Measurements from ENCODE around the gene DNAL1.

The DNAL1 gene

DNA sequence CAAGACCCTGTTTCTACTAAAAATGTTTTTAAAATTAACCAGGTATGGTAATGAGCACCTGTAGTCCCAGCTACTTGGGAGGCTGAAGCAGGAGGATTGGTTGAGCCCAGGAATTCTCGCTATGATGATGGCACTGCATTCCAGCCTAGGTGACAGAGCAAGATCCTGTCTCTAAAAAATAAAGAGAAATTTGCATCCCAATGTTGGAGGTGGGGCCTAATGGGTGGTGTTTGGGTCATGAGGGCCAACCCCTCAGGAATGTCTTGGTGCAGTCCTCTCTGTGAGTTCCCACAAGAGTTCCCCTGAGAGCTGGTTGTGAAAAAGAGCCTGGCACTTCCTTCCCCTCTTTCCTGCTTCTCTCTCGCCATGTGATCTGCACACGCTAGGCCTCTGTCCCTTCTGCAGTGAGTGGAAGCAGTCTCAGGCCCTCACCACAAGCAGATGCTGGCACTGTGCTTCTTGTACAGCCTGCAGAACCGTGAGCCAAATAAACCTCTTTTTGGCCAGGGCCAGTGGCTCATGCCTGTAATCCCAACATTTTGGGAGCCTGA lies 21.2 kb upstream of the DNAL1 start:
- Histone ChIP-seq H2AK5ac (ENCODE audit: low read depth, low read length) (no peak overlapping the region), H3K36me3 (replicated peaks in 1 of 2; ENCODE audit: control insufficient read depth in 2 of 2, insufficient read depth in 2 of 2, low read length in 2 of 2) (no peaks in the 10 kb centered on the region), H3K9ac (ENCODE audit: low read depth, low read length, poor library complexity) (no peak overlapping the region), H3K27ac (replicated peaks; ENCODE audit: low read length) (no peak overlapping the region), H3K27me3 (ENCODE audit: control insufficient read depth in 3 of 3, insufficient read depth in 3 of 3, low read depth in 1 of 3, low read length in 3 of 3) (peaks cover 0 to 7% (median 0%) of the 10 kb centered on the region in 3 experiments), H3K4me3 (ENCODE audit: low read length in 2 of 2) (peak overlapping the region in 1 of 2 donors; percentile 69), H2BK120ac (ENCODE audit: low read depth, low read length) (no peak overlapping the region), H3K4ac (ENCODE audit: low read length) (no peak overlapping the region), H4K8ac (ENCODE audit: low read depth, low read length) (no peak overlapping the region), H3K18ac (ENCODE audit: low read length) (no peak overlapping the region), H2BK15ac (ENCODE audit: low read length) (no peak overlapping the region), H3K79me1 (ENCODE audit: low read depth, low read length) (no peaks in the 10 kb centered on the region), H3K23ac (ENCODE audit: low read depth, low read length, poor library complexity) (no peak overlapping the region), H4K91ac (ENCODE audit: low read depth, low read length, poor library complexity) (no peak overlapping the region), H2BK5ac (ENCODE audit: low read length) (no peak overlapping the region), H3K4me2 (ENCODE audit: insufficient read depth, low read length, poor library complexity, severe bottlenecking) (no peak overlapping the region), H3K14ac (ENCODE audit: low read length) (no peak overlapping the region), H2AFZ (ENCODE audit: low read length) (no peak overlapping the region), H3K9me3 (replicated peaks in 1 of 2; ENCODE audit: control insufficient read depth in 2 of 2, insufficient read depth in 1 of 2, low read depth in 1 of 2, low read length in 2 of 2) (peaks cover 0 to 3% of the 10 kb centered on the region in 2 donors), H3K4me1 (ENCODE audit: control insufficient read depth in 2 of 2, insufficient read depth in 1 of 2, low read depth in 1 of 2, low read length in 2 of 2) (no peaks in the 10 kb centered on the region), H2BK12ac (ENCODE audit: low read length) (no peak overlapping the region)
- no peak for DNase-seq (ENCODE audit: low spot score)
- WGBS, 2 donors (ENCODE audit: extremely low coverage in 2 of 2, insufficient read length in 2 of 2, insufficient replicate concordance in 1 of 2), result no CpG with 5 or more reads among the region's 4 CpGs

DNA sequence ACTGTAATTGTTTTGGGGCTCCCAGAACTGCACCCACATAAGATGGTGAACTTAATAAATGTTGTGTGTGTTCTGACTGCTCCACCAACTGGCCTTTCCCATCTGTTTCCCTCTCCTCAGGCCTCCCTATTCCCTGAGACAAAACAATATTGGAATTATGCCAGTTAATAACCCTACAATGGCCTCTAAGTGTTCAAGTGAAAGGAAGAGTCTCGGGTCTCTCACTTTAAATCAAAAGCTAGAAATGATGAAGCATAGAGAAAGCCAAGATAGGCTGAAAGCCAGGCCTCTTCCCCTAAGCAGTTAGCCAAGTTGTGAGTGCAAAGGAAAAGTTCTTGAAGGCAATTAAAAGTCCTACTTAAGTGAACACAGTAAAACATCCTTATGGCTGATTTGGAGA lies 19.1 kb upstream of the DNAL1 start:
- no peak for DNase-seq (ENCODE audit: low spot score)
- WGBS, 2 donors (ENCODE audit: extremely low coverage in 2 of 2, insufficient read length in 2 of 2, insufficient replicate concordance in 1 of 2), result no CpG with 5 or more reads among the region's 1 CpG
- H2BK15ac ChIP-seq (ENCODE audit: low read length), result no peak overlapping the region
- H3K23ac ChIP-seq (ENCODE audit: low read depth, low read length, poor library complexity), result no peak overlapping the region
- no peak overlapping the region for H3K18ac ChIP-seq (ENCODE audit: low read length)
- H3K4me3 ChIP-seq (ENCODE audit: low read length in 2 of 2), result no peak overlapping the region
- H3K9me3 ChIP-seq (replicated peaks in 1 of 2; ENCODE audit: control insufficient read depth in 2 of 2, insufficient read depth in 1 of 2, low read depth in 1 of 2, low read length in 2 of 2), result peaks cover 0 to 3% of the 10 kb centered on the region in 2 donors
- H3K4me2 ChIP-seq (ENCODE audit: insufficient read depth, low read length, poor library complexity, severe bottlenecking), result no peak overlapping the region
- no peak overlapping the region for H2AFZ ChIP-seq (ENCODE audit: low read length)
- no peak overlapping the region for H4K91ac ChIP-seq (ENCODE audit: low read depth, low read length, poor library complexity)
- no peaks in the 10 kb centered on the region for H3K79me1 ChIP-seq (ENCODE audit: low read depth, low read length)
- no peaks in the 10 kb centered on the region for H3K27me3 ChIP-seq (ENCODE audit: control insufficient read depth in 3 of 3, insufficient read depth in 3 of 3, low read depth in 1 of 3, low read length in 3 of 3)
- H4K8ac ChIP-seq (ENCODE audit: low read depth, low read length), result no peak overlapping the region
- no peak overlapping the region for H2BK5ac ChIP-seq (ENCODE audit: low read length)
- H2BK120ac ChIP-seq (ENCODE audit: low read depth, low read length), result no peak overlapping the region
- no peaks in the 10 kb centered on the region for H3K36me3 ChIP-seq (replicated peaks in 1 of 2; ENCODE audit: control insufficient read depth in 2 of 2, insufficient read depth in 2 of 2, low read length in 2 of 2)
- H3K4ac ChIP-seq (ENCODE audit: low read length), result no peak overlapping the region
- no peak overlapping the region for H3K27ac ChIP-seq (replicated peaks; ENCODE audit: low read length)
- H2BK12ac ChIP-seq (ENCODE audit: low read length), result no peak overlapping the region
- no peak overlapping the region for H3K14ac ChIP-seq (ENCODE audit: low read length)
- H3K9ac ChIP-seq (ENCODE audit: low read depth, low read length, poor library complexity), result no peak overlapping the region
- H2AK5ac ChIP-seq (ENCODE audit: low read depth, low read length), result no peak overlapping the region
- H3K4me1 ChIP-seq (ENCODE audit: control insufficient read depth in 2 of 2, insufficient read depth in 1 of 2, low read depth in 1 of 2, low read length in 2 of 2), result no peaks in the 10 kb centered on the region

DNA sequence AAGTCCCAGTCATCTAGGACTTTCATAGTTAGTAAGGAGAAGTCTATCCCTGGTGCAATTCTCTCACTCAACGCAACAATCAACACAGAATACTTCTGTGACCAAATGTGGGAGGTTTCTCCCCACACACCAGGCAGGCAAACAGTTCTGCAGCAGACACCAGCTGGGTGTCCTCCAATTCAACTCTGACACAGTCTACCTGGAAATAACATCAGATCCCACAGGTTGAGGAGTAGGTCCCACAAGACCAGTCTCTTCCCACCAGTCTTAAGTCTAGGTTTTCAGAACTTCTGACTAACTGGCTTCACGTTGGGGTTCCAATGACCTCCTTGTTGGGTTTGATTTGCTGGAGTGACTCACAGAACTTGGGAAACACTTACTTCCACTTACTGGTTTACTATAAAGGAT lies 17.6 kb upstream of the DNAL1 start:
- Histone ChIP-seq H3K4me3 (ENCODE audit: low read length in 2 of 2) (no peak overlapping the region), H3K27me3 (ENCODE audit: control insufficient read depth in 3 of 3, insufficient read depth in 3 of 3, low read depth in 1 of 3, low read length in 3 of 3) (no peaks in the 10 kb centered on the region), H3K36me3 (replicated peaks in 1 of 2; ENCODE audit: control insufficient read depth in 2 of 2, insufficient read depth in 2 of 2, low read length in 2 of 2) (no peaks in the 10 kb centered on the region), H2BK12ac (ENCODE audit: low read length) (no peak overlapping the region), H3K27ac (replicated peaks; ENCODE audit: low read length) (no peak overlapping the region), H3K9me3 (replicated peaks in 1 of 2; ENCODE audit: control insufficient read depth in 2 of 2, insufficient read depth in 1 of 2, low read depth in 1 of 2, low read length in 2 of 2) (peaks cover 0 to 3% of the 10 kb centered on the region in 2 donors), H3K14ac (ENCODE audit: low read length) (peak overlapping the region; percentile 72), H3K23ac (ENCODE audit: low read depth, low read length, poor library complexity) (no peak overlapping the region), H3K9ac (ENCODE audit: low read depth, low read length, poor library complexity) (no peak overlapping the region), H3K18ac (ENCODE audit: low read length) (no peak overlapping the region), H3K4ac (ENCODE audit: low read length) (no peak overlapping the region), H3K79me1 (ENCODE audit: low read depth, low read length) (no peaks in the 10 kb centered on the region), H2BK15ac (ENCODE audit: low read length) (no peak overlapping the region), H2AFZ (ENCODE audit: low read length) (no peak overlapping the region), H2AK5ac (ENCODE audit: low read depth, low read length) (no peak overlapping the region), H2BK5ac (ENCODE audit: low read length) (no peak overlapping the region), H3K4me1 (ENCODE audit: control insufficient read depth in 2 of 2, insufficient read depth in 1 of 2, low read depth in 1 of 2, low read length in 2 of 2) (no peaks in the 10 kb centered on the region), H2BK120ac (ENCODE audit: low read depth, low read length) (no peak overlapping the region), H4K8ac (ENCODE audit: low read depth, low read length) (no peak overlapping the region), H3K4me2 (ENCODE audit: insufficient read depth, low read length, poor library complexity, severe bottlenecking) (no peak overlapping the region), H4K91ac (ENCODE audit: low read depth, low read length, poor library complexity) (no peak overlapping the region)
- no peak for DNase-seq (ENCODE audit: low spot score)
- WGBS, 2 donors (ENCODE audit: extremely low coverage in 2 of 2, insufficient read length in 2 of 2, insufficient replicate concordance in 1 of 2), result no CpG with 5 or more reads among the region's 2 CpGs

GRCh38 chr14:73630009-73630780 lies 14.6 kb upstream of the DNAL1 start:
- H3K27ac ChIP-seq (replicated peaks; ENCODE audit: low read length), result no peak overlapping the region
- no peak overlapping the region for H2BK5ac ChIP-seq (ENCODE audit: low read length)
- H3K79me1 ChIP-seq (ENCODE audit: low read depth, low read length), result no peaks in the 10 kb centered on the region
- no peak overlapping the region for H2BK15ac ChIP-seq (ENCODE audit: low read length)
- no peak overlapping the region for H4K91ac ChIP-seq (ENCODE audit: low read depth, low read length, poor library complexity)
- no peak for DNase-seq (ENCODE audit: low spot score)
- no peak overlapping the region for H3K18ac ChIP-seq (ENCODE audit: low read length)
- H2AFZ ChIP-seq (ENCODE audit: low read length), result no peak overlapping the region
- no CpG with 5 or more reads among the region's 10 CpGs for WGBS, 2 donors (ENCODE audit: extremely low coverage in 2 of 2, insufficient read length in 2 of 2, insufficient replicate concordance in 1 of 2)
- H2BK120ac ChIP-seq (ENCODE audit: low read depth, low read length), result no peak overlapping the region
- H2BK12ac ChIP-seq (ENCODE audit: low read length), result no peak overlapping the region
- H3K9ac ChIP-seq (ENCODE audit: low read depth, low read length, poor library complexity), result no peak overlapping the region
- H3K23ac ChIP-seq (ENCODE audit: low read depth, low read length, poor library complexity), result no peak overlapping the region
- no peak overlapping the region for H3K14ac ChIP-seq (ENCODE audit: low read length)
- no peak overlapping the region for H3K4ac ChIP-seq (ENCODE audit: low read length)
- no peak overlapping the region for H3K4me3 ChIP-seq (ENCODE audit: low read length in 2 of 2)
- H4K8ac ChIP-seq (ENCODE audit: low read depth, low read length), result no peak overlapping the region
- H3K9me3 ChIP-seq (replicated peaks in 1 of 2; ENCODE audit: control insufficient read depth in 2 of 2, insufficient read depth in 1 of 2, low read depth in 1 of 2, low read length in 2 of 2), result no peaks in the 10 kb centered on the region
- peaks cover 0 to 16% (median 13%) of the 10 kb centered on the region in 3 experiments for H3K27me3 ChIP-seq (ENCODE audit: control insufficient read depth in 3 of 3, insufficient read depth in 3 of 3, low read depth in 1 of 3, low read length in 3 of 3)
- H3K4me2 ChIP-seq (ENCODE audit: insufficient read depth, low read length, poor library complexity, severe bottlenecking), result no peak overlapping the region
- peaks cover 6 to 11% of the 10 kb centered on the region in 2 donors for H3K4me1 ChIP-seq (ENCODE audit: control insufficient read depth in 2 of 2, insufficient read depth in 1 of 2, low read depth in 1 of 2, low read length in 2 of 2)
- H2AK5ac ChIP-seq (ENCODE audit: low read depth, low read length), result no peak overlapping the region
- no peaks in the 10 kb centered on the region for H3K36me3 ChIP-seq (replicated peaks in 1 of 2; ENCODE audit: control insufficient read depth in 2 of 2, insufficient read depth in 2 of 2, low read length in 2 of 2)
